Suprapubic skin (tissue), 4 donors: ENCODE measurements around the gene ZNF277. TPM values are rescaled to one million over a fixed set of nuclear protein-coding genes. Genes with fewer than 3 reads are reported as not detected.

Experiments
- DNase-seq, 2 donors: peaks; one replicate each; pipeline ENCODE4 v3.0.0-alpha.2; 2019; ENCODE audit warnings: low spot score in 2 of 2
- H3K27ac ChIP-seq: fragments of 200-600 bp; sonication (generic); one replicate; pipeline ENCODE4 v1.5.1; 2019
- H3K27me3 ChIP-seq: fragments of 200-600 bp; sonication (generic); one replicate; pipeline ENCODE4 v1.5.1; 2019
- H3K36me3 ChIP-seq: fragments of 200-600 bp; sonication (generic); one replicate; pipeline ENCODE4 v1.5.1; 2019
- H3K4me1 ChIP-seq: fragments of 200-600 bp; sonication (generic); one replicate; pipeline ENCODE4 v1.5.1; 2019
- H3K4me3 ChIP-seq: fragments of 200-600 bp; sonication (generic); one replicate; pipeline ENCODE4 v1.5.1; 2019; ENCODE audit warnings: mild to moderate bottlenecking
- H3K9me3 ChIP-seq: fragments of 200-600 bp; sonication (generic); one replicate; pipeline ENCODE4 v1.5.1; 2019
- EP300 ChIP-seq: sonication (generic); formaldehyde crosslinking; IDR thresholded peaks from one replicate; pipeline ENCODE4 v1.6.1; 2017; ENCODE audit warnings: antibody characterized with exemption
- POLR2A ChIP-seq, 2 donors: fragments of 450-650 bp; IDR thresholded peaks; one replicate each; pipeline ENCODE4 v1.6.1; 2017; ENCODE audit warnings: antibody characterized with exemption in 2 of 2, mild to moderate bottlenecking in 2 of 2, moderate library complexity in 2 of 2
- POLR2AphosphoS5 ChIP-seq, 3 donors: sonication (generic); formaldehyde crosslinking; IDR thresholded peaks; one replicate each; pipeline ENCODE4 v1.6.1; 2017; ENCODE audit warnings: antibody characterized with exemption in 3 of 3
- WGBS: methylation state at CpG from one replicate; pipeline ENCODE4 v1.1.5; 2018; 5-methylcytosine and 5-hydroxymethylcytosine counted together
- total RNA-seq, 4 donors: library from RNA; depleted of rRNA; stranded (reverse); fragments of >200 nt; gene quantifications; one replicate each; pipeline ENCODE4 v1.1.0, GENCODE V29; 2016
- TF ChIP-seq, protein P1 (sequence below), 2 donors: fragments of 200-600 bp in 1 of 2; fragments of 450-650 bp in 1 of 2; sonication (generic) in 1 of 2; IDR thresholded peaks; one replicate each; pipeline ENCODE4 v1.5.1; 2016 to 2019; ENCODE audit warnings: antibody characterized with exemption in 2 of 2, mild to moderate bottlenecking in 1 of 2, moderate library complexity in 1 of 2

The ZNF277 gene
- total RNA-seq, 4 donors from 2014 or later = 16.5 to 31.9 (median 25.5) TPM

GRCh38 chr7:112167147-112167546, 39.3 kb upstream of the ZNF277 start:
- no peaks in the 10 kb centered on the region for H3K9me3 ChIP-seq
- DNase-seq = no peak
- no peak for TF ChIP-seq POLR2A (IDR thresholded peaks at IDR 0.05)
- TF ChIP-seq EP300 = no peak
- TF ChIP-seq, protein P1, sequence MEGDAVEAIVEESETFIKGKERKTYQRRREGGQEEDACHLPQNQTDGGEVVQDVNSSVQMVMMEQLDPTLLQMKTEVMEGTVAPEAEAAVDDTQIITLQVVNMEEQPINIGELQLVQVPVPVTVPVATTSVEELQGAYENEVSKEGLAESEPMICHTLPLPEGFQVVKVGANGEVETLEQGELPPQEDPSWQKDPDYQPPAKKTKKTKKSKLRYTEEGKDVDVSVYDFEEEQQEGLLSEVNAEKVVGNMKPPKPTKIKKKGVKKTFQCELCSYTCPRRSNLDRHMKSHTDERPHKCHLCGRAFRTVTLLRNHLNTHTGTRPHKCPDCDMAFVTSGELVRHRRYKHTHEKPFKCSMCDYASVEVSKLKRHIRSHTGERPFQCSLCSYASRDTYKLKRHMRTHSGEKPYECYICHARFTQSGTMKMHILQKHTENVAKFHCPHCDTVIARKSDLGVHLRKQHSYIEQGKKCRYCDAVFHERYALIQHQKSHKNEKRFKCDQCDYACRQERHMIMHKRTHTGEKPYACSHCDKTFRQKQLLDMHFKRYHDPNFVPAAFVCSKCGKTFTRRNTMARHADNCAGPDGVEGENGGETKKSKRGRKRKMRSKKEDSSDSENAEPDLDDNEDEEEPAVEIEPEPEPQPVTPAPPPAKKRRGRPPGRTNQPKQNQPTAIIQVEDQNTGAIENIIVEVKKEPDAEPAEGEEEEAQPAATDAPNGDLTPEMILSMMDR (IDR thresholded peaks at IDR 0.05) = no peak
- no peak for TF ChIP-seq POLR2AphosphoS5 (IDR thresholded peaks at IDR 0.05)
- no peaks in the 10 kb centered on the region for H3K27me3 ChIP-seq
- no peaks in the 10 kb centered on the region for H3K4me1 ChIP-seq
- H3K27ac ChIP-seq = no peak overlapping the region
- 86% methylated on average over 3 of the region's 3 CpGs for WGBS
- no peaks in the 10 kb centered on the region for H3K36me3 ChIP-seq
- H3K4me3 ChIP-seq = no peak overlapping the region

GRCh38 chr7:112168915-112169314, 37.6 kb upstream of the ZNF277 start:
- Histone ChIP-seq H3K4me3 (no peak overlapping the region), H3K27ac (no peak overlapping the region), H3K36me3 (no peaks in the 10 kb centered on the region), H3K27me3 (no peaks in the 10 kb centered on the region), H3K4me1 (no peaks in the 10 kb centered on the region), H3K9me3 (no peaks in the 10 kb centered on the region)
- no peak for TF ChIP-seq POLR2AphosphoS5 (IDR thresholded peaks at IDR 0.05)
- no peak for TF ChIP-seq EP300
- TF ChIP-seq, protein P1 (IDR thresholded peaks at IDR 0.05) = no peak
- no peak for TF ChIP-seq POLR2A (IDR thresholded peaks at IDR 0.05)
- WGBS = 90% methylated on average over 2 of the region's 2 CpGs
- DNase-seq = no peak

- DNase-seq = no peak
- no peaks in the 10 kb centered on the region for H3K27me3 ChIP-seq
- H3K4me1 ChIP-seq = no peaks in the 10 kb centered on the region
- 100% methylated on average over 1 of the region's 1 CpG for WGBS
- no peaks in the 10 kb centered on the region for H3K9me3 ChIP-seq
- no peaks in the 10 kb centered on the region for H3K36me3 ChIP-seq
- no peak overlapping the region for H3K27ac ChIP-seq
- TF ChIP-seq POLR2A (IDR thresholded peaks at IDR 0.05) (no peak), POLR2AphosphoS5 (IDR thresholded peaks at IDR 0.05) (no peak), EP300 (no peak)
- TF ChIP-seq, protein P1 (IDR thresholded peaks at IDR 0.05) = no peak
- no peak overlapping the region for H3K4me3 ChIP-seq
These were observed 34.8 kb upstream of the ZNF277 start for GRCh38 chr7:112171673-112172072.

- no peak for DNase-seq
- H3K36me3 ChIP-seq = no peaks in the 10 kb centered on the region
- no peak overlapping the region for H3K27ac ChIP-seq
- no peak overlapping the region for H3K4me3 ChIP-seq
- TF ChIP-seq, protein P1 (IDR thresholded peaks at IDR 0.05) = no peak
- TF ChIP-seq EP300 (no peak), POLR2AphosphoS5 (IDR thresholded peaks at IDR 0.05) (no peak), POLR2A (IDR thresholded peaks at IDR 0.05) (no peak)
- no peaks in the 10 kb centered on the region for H3K27me3 ChIP-seq
- H3K9me3 ChIP-seq = no peaks in the 10 kb centered on the region
- H3K4me1 ChIP-seq = no peaks in the 10 kb centered on the region
- WGBS = 55% methylated on average over 8 of the region's 8 CpGs
These were observed 33.5 kb upstream of the ZNF277 start for GRCh38 chr7:112172870-112173567.

DNA sequence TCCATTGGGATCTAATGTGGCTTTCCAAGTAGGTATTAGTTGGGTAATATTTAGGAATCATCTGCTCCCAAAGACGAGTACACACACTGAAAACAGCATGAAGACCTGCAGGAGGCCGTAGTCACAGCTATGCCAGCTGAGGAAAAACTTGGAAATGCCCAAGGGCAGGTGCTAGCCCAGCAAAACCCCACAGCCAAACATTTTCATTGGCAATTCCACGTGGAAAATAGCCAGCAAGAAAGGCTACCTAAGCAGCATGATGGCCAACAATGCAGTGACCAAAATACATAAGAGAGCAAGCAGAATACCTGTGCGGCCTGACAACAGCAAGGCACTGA, 33.0 kb upstream of the ZNF277 start:
- no peaks in the 10 kb centered on the region for H3K27me3 ChIP-seq
- no peak for TF ChIP-seq POLR2A (IDR thresholded peaks at IDR 0.05)
- no peak for TF ChIP-seq EP300
- TF ChIP-seq POLR2AphosphoS5 (IDR thresholded peaks at IDR 0.05) = no peak
- TF ChIP-seq, protein P1 (IDR thresholded peaks at IDR 0.05) = no peak
- no peaks in the 10 kb centered on the region for H3K9me3 ChIP-seq
- no peaks in the 10 kb centered on the region for H3K4me1 ChIP-seq
- no peaks in the 10 kb centered on the region for H3K36me3 ChIP-seq
- DNase-seq = no peak
- H3K27ac ChIP-seq = no peak overlapping the region
- no peak overlapping the region for H3K4me3 ChIP-seq
- WGBS = 62% methylated on average over 4 of the region's 4 CpGs
